ENCODE measurements around the gene TMEM259. TPM values are rescaled to one million over a fixed set of nuclear protein-coding genes. Genes with fewer than 3 reads are reported as not detected.

TMEM259 gene
- total and polyA plus RNA-seq, 9 of the 15 experiments (the other 6 are each of a cell fraction or from before 2014, with no cell fraction given) = 0.52 to 231 (median 63.6) TPM

GRCh38 chr19:1001538-1002166 is 19.3 kb downstream of the TMEM259 start (continued):
- no peak for TF ChIP-seq ZNF778 (CRISPR knock-in tag; IDR thresholded peaks at IDR 0.05)
- no peak for TF ChIP-seq CBX3 (IDR thresholded peaks at IDR 0.05; ENCODE audit: borderline replicate concordance in 1 of 2, low read length in 2 of 2)
- no peak for TF ChIP-seq RBBP5 (IDR thresholded peaks at IDR 0.05; ENCODE audit: borderline replicate concordance, insufficient read depth, low read length, poor library complexity, severe bottlenecking)
- no peak for TF ChIP-seq ZNF398 (CRISPR knock-in tag; IDR thresholded peaks at IDR 0.05)
- no peak for TF ChIP-seq XRCC3 (IDR thresholded peaks at IDR 0.05)
- TF ChIP-seq HMGXB4 (CRISPR knock-in tag; IDR thresholded peaks at IDR 0.05) = no peak
- no peak for TF ChIP-seq ZNF551 (CRISPR knock-in tag; IDR thresholded peaks at IDR 0.05)
- no peak for TF ChIP-seq NFE2L1 (tag; IDR thresholded peaks at IDR 0.05; ENCODE audit: borderline replicate concordance, low read depth)
- TF ChIP-seq, protein P1, sequence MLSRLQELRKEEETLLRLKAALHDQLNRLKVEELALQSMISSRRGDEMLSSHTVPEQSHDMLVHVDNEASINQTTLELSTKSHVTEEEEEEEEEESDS (CRISPR knock-in tag; IDR thresholded peaks at IDR 0.05) = no peak
- no peak for TF ChIP-seq CCNT2 (IDR thresholded peaks at IDR 0.05; ENCODE audit: borderline replicate concordance, extremely low read depth, insufficient read length, low read depth, low read length)
- no peak for TF ChIP-seq NKRF (IDR thresholded peaks at IDR 0.05; ENCODE audit: borderline replicate concordance)
- 0 out of 2 replicates have a peak, but pooled peaks have one; percentile 24 for TF ChIP-seq KLF16 (IDR thresholded peaks at IDR 0.05)
- no peak for TF ChIP-seq ASH1L (IDR thresholded peaks at IDR 0.05; ENCODE audit: borderline replicate concordance, low read depth, partially characterized antibody)
- TF ChIP-seq MXI1 (IDR thresholded peaks at IDR 0.05; ENCODE audit: low read depth, low read length) = no peak
- no peak for TF ChIP-seq PML (IDR thresholded peaks at IDR 0.05; ENCODE audit: low read length)
- no peak for TF ChIP-seq ZNF766 (CRISPR knock-in tag; conservative IDR thresholded peaks at IDR 0.05)
- no peak for TF ChIP-seq DNMT1 (IDR thresholded peaks at IDR 0.05)
- no peak for TF ChIP-seq NELFE (IDR thresholded peaks at IDR 0.05; ENCODE audit: insufficient read depth, insufficient read length)
- TF ChIP-seq, protein P2, sequence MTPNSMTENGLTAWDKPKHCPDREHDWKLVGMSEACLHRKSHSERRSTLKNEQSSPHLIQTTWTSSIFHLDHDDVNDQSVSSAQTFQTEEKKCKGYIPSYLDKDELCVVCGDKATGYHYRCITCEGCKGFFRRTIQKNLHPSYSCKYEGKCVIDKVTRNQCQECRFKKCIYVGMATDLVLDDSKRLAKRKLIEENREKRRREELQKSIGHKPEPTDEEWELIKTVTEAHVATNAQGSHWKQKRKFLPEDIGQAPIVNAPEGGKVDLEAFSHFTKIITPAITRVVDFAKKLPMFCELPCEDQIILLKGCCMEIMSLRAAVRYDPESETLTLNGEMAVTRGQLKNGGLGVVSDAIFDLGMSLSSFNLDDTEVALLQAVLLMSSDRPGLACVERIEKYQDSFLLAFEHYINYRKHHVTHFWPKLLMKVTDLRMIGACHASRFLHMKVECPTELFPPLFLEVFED (CRISPR knock-in tag; conservative IDR thresholded peaks at IDR 0.05) = no peak
